Prostate gland (tissue), 2 donors: ENCODE data around the gene ATP7B. TPM values are rescaled to one million over a fixed set of nuclear protein-coding genes. Genes with fewer than 3 reads are reported as not detected.
A peak's percentile ranks its signal among the peaks of the same experiment; 100 is the strongest.
"Not testable (repeated sequence)": the region's sequence is repeated elsewhere in the genome, so short reads cannot be mapped to it uniquely, and the experiment has no call there.

Experiments
- DNase-seq: peaks from one replicate; pipeline ENCODE4 v3.0.0-alpha.2; 2019; ENCODE audit warnings: low spot score
- H3K27ac ChIP-seq, 2 donors: fragments of 200-600 bp; sonication (generic); 2 replicates each; pipeline ENCODE4 v1.5.1; 2017 to 2019
- H3K27me3 ChIP-seq: fragments of 200-600 bp; sonication (generic); replicated peaks from 2 replicates; pipeline ENCODE4 v1.5.1; 2019; ENCODE audit not compliant: insufficient read depth
- H3K36me3 ChIP-seq, 2 donors: fragments of 200-600 bp; sonication (generic); 1 replicate in 1 of 2; 2 replicates in 1 of 2; pipeline versions ENCODE4 v1.5.1 to v1.8.1; 2017 to 2019
- H3K4me1 ChIP-seq: fragments of 200-600 bp; sonication (generic); replicated peaks from 2 replicates; pipeline ENCODE4 v1.5.1; 2019
- H3K4me3 ChIP-seq, 2 donors: fragments of 200-600 bp; sonication (generic); 2 replicates each; pipeline ENCODE4 v1.5.1; 2017 to 2019
- H3K9me3 ChIP-seq: fragments of 200-600 bp; sonication (generic); 2 replicates; pipeline ENCODE4 v1.5.1; 2017
- POLR2A ChIP-seq: fragments of 450-650 bp; IDR thresholded peaks from one replicate; pipeline ENCODE4 v1.6.1; 2016; ENCODE audit warnings: antibody characterized with exemption, mild to moderate bottlenecking
- POLR2AphosphoS5 ChIP-seq: sonication (generic); formaldehyde crosslinking; IDR thresholded peaks from one replicate; pipeline ENCODE4 v1.6.1; 2017; ENCODE audit warnings: antibody characterized with exemption
- WGBS: methylation state at CpG from one replicate; pipeline ENCODE4 v1.1.5; 2018; 5-methylcytosine and 5-hydroxymethylcytosine counted together
- intact Hi-C: fragments of 100-400 bp; cut with DNase I; formaldehyde crosslinking; loops from one replicate; pipeline ENCODE4 v1.14.2; 2022
- total RNA-seq, 2 donors: library from RNA; depleted of rRNA; stranded (reverse); fragments of >200 nt; gene quantifications; one replicate each; pipeline ENCODE4 v1.1.0, GENCODE V29; 2016
- TF ChIP-seq, protein P1 (sequence below), 4 experiments: fragments of 200-600 bp in 2 of 4; fragments of 450-650 bp in 2 of 4; sonication (generic) in 2 of 4; IDR thresholded peaks; 1 replicate in 3 of 4; 2 replicates in 1 of 4; pipeline ENCODE4 v1.5.1; 2016 to 2019; ENCODE audit warnings: antibody characterized with exemption in 4 of 4, mild to moderate bottlenecking in 2 of 4, moderate library complexity in 2 of 4

Gene ATP7B
- total RNA-seq, 2 donors from 2014 or later: 6.2 to 8.2 TPM

GRCh38 chr13:52043675-52044074 lies 32.4 kb upstream of the ATP7B start:
- WGBS: 93% methylated on average over 3 of the region's 3 CpGs
- Histone ChIP-seq H3K27me3 (no peaks in the 10 kb centered on the region), H3K4me1 (no peaks in the 10 kb centered on the region), H3K4me3 (no peak overlapping the region), H3K27ac (no peak overlapping the region), H3K9me3 (no peaks in the 10 kb centered on the region), H3K36me3 (no peaks in the 10 kb centered on the region)
- intact Hi-C loops: no loop called here
- TF ChIP-seq POLR2A (no peak), POLR2AphosphoS5 (no peak)
- TF ChIP-seq, protein P1, sequence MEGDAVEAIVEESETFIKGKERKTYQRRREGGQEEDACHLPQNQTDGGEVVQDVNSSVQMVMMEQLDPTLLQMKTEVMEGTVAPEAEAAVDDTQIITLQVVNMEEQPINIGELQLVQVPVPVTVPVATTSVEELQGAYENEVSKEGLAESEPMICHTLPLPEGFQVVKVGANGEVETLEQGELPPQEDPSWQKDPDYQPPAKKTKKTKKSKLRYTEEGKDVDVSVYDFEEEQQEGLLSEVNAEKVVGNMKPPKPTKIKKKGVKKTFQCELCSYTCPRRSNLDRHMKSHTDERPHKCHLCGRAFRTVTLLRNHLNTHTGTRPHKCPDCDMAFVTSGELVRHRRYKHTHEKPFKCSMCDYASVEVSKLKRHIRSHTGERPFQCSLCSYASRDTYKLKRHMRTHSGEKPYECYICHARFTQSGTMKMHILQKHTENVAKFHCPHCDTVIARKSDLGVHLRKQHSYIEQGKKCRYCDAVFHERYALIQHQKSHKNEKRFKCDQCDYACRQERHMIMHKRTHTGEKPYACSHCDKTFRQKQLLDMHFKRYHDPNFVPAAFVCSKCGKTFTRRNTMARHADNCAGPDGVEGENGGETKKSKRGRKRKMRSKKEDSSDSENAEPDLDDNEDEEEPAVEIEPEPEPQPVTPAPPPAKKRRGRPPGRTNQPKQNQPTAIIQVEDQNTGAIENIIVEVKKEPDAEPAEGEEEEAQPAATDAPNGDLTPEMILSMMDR (IDR thresholded peaks at IDR 0.05): no peak
- DNase-seq: no peak

DNA sequence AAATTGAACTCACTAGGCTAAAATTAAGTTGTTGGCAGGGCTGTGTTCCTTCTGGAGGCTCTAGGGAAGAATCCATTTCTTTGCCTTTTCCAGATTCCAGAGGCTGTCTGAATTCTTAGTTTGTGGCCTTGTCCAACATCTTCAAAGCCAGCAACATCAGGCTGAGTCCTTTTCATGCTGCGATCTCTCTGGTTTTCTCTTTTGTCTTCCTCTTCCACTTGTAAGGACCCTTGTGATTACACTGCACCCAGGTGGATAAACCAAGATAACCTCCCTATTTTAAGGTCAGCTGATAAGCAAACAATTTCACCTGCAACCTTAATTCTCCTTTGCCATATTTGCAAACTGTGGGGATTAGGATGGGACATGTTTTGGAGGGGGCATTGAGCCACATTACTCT lies 24.8 kb upstream of the ATP7B start:
- WGBS: 88% methylated on average over 1 of the region's 1 CpG
- H3K4me1 ChIP-seq: no peaks in the 10 kb centered on the region
- H3K9me3 ChIP-seq: no peaks in the 10 kb centered on the region
- H3K4me3 ChIP-seq: no peak overlapping the region
- no peak for DNase-seq
- no peak overlapping the region for H3K27ac ChIP-seq
- no peaks in the 10 kb centered on the region for H3K36me3 ChIP-seq
- TF ChIP-seq POLR2A (no peak), POLR2AphosphoS5 (no peak)
- TF ChIP-seq, protein P1 (IDR thresholded peaks at IDR 0.05): no peak
- H3K27me3 ChIP-seq: no peaks in the 10 kb centered on the region
- intact Hi-C loops: no loop called here

DNA sequence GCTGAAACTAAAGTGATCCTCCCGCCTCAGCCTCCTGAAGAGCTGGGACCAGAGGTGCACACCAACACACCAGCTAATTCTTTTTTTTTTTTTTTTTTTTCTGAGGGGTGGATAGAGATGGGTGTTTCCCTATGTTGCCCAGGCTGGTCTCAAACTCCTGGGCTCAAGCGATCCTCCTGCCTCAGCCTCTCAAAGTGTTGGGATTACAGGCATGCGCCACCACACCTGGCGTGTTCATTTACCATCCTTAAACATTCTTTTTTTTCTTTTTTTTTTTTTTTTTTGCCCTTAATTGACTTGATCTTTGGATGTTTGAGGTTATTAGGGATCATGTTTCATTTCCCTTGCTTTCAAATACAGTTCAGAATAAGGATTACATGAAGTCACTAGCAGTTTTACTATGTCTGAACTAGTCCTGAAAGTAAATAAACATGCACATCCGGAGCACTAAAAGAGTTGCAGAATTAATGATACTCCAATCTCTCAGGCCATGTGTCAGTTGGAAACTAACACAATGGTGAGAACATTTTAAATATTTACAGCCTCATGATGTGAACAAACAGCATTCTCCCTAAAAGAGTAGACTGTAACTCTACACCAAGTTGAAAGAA lies 23.5 kb upstream of the ATP7B start:
- H3K9me3 ChIP-seq: no peaks in the 10 kb centered on the region
- TF ChIP-seq POLR2A: no peak
- TF ChIP-seq POLR2AphosphoS5: peak; percentile 49
- H3K27ac ChIP-seq: no peak overlapping the region
- no peaks in the 10 kb centered on the region for H3K27me3 ChIP-seq
- intact Hi-C loops: no loop called here
- no peaks in the 10 kb centered on the region for H3K4me1 ChIP-seq
- DNase-seq: no peak
- no peak overlapping the region for H3K4me3 ChIP-seq
- WGBS: 61% methylated on average over 5 of the region's 5 CpGs
- H3K36me3 ChIP-seq: no peaks in the 10 kb centered on the region

DNA sequence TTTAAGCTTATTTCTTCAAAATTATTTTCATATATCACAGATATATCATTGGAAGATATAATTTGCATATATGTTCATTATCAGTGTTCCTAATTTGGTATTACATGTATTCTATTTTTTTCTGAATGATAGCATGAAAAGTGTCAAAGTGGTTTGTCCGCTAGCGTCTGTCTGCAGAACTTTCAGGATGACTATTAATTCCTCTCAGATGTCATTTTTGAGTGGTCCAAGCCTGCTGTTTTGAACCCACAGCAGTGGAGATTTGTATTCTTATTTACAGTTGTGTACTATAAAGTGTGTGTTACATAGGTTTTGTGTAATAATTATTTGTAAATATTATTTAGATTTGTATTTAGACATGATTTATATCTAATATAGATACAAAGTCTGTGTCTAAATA lies 21.8 kb upstream of the ATP7B start:
- no peaks in the 10 kb centered on the region for H3K4me1 ChIP-seq
- no peak for DNase-seq
- 89% methylated on average over 2 of the region's 2 CpGs for WGBS
- H3K27ac ChIP-seq: no peak overlapping the region
- H3K4me3 ChIP-seq: no peak overlapping the region
- H3K36me3 ChIP-seq: no peaks in the 10 kb centered on the region
- no peaks in the 10 kb centered on the region for H3K27me3 ChIP-seq
- intact Hi-C loops: no loop called here
- H3K9me3 ChIP-seq: no peaks in the 10 kb centered on the region
- TF ChIP-seq POLR2A: no peak
- TF ChIP-seq, protein P1 (IDR thresholded peaks at IDR 0.05): no peak
- TF ChIP-seq POLR2AphosphoS5: no peak

GRCh38 chr13:52030401-52030800 lies 19.2 kb upstream of the ATP7B start:
- H3K4me1 ChIP-seq, H3K27me3 ChIP-seq, intact Hi-C loops, DNase-seq, H3K4me3 ChIP-seq, H3K27ac ChIP-seq, H3K9me3 ChIP-seq, H3K36me3 ChIP-seq: not testable (repeated sequence)
- WGBS: 96% methylated on average over 6 of the region's 6 CpGs

DNA sequence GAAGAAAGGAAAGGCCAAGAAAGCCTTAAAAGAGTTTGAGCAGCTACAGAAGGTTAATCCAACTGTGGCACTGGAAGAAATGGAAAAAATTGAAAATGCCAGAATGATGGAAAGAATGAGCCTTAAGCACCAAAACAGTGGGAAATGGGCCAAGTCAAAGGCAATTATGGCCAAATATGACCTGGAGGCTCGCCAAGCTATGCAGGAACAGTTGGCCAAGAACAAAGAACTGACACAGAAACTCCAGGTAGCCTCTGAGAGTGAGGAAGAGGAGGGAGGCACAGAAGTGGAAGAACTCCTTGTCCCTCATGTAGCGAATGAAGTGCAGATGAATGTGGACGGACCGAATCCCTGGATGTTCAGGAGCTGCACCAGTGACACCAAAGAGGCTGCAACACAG lies 18.3 kb upstream of the ATP7B start:
- Histone ChIP-seq H3K36me3 (no peaks in the 10 kb centered on the region), H3K4me1 (no peaks in the 10 kb centered on the region), H3K27me3 (no peaks in the 10 kb centered on the region), H3K4me3 (no peak overlapping the region), H3K27ac (no peak overlapping the region), H3K9me3 (no peaks in the 10 kb centered on the region)
- whole genome bisulfite sequencing: 91% methylated on average over 4 of the region's 4 CpGs
- TF ChIP-seq POLR2A: no peak
- TF ChIP-seq POLR2AphosphoS5: no peak
- TF ChIP-seq, protein P1 (IDR thresholded peaks at IDR 0.05): no peak
- intact Hi-C loops: no loop called here
- no peak for DNase-seq
